ENCODE results near the gene CCRL2. TPM values are rescaled to one million over a fixed set of nuclear protein-coding genes. Genes with fewer than 3 reads are reported as not detected.

CCRL2 gene
- total RNA-seq, 1 donor from 2014 or later, result 23.5 TPM

DNA sequence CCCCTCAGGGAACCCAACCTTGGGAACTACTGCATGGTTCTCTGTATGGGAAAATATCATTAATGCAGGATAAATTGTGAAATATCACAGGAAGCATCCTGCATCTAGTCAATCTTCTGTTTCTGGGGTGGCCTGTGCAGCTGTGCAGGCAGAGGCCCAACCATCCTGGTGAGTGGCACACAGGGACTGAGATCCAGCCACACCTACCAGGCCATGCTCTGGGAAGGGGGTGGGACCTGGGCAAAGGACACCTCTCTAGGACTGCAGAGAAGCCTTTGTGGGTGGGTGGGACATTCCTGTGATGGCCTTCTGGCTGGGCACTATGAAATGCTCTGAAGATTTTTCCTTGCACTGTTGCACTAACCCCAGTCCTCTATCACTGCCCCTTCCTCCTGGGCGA, 26.8 kb downstream of the CCRL2 start:
- Histone ChIP-seq H3K27me3 (ENCODE audit: low read depth) (no peaks in the 10 kb centered on the region), H3K36me3 (no peaks in the 10 kb centered on the region), H3K9me3 (peaks cover 3% of the 10 kb centered on the region), H3K4me3 (no peak overlapping the region), H3K4me1 (no peaks in the 10 kb centered on the region), H3K27ac (no peak overlapping the region)
- ATAC-seq, result no peak
- intact Hi-C loops (cut with DNase I), result no loop called here
- no peak for DNase-seq
- no peak for TF ChIP-seq CTCF (IDR thresholded peaks at IDR 0.05)

GRCh38 chr3:46435081-46435726, 28.1 kb downstream of the CCRL2 start:
- no peak overlapping the region for H3K4me3 ChIP-seq
- ATAC-seq (no peak), DNase-seq (no peak)
- peaks cover 3% of the 10 kb centered on the region for H3K9me3 ChIP-seq
- intact Hi-C loops (cut with DNase I), result no loop called here
- H3K4me1 ChIP-seq, result no peaks in the 10 kb centered on the region
- no peaks in the 10 kb centered on the region for H3K27me3 ChIP-seq (ENCODE audit: low read depth)
- no peak for TF ChIP-seq CTCF (IDR thresholded peaks at IDR 0.05)
- H3K27ac ChIP-seq, result no peak overlapping the region
- no peaks in the 10 kb centered on the region for H3K36me3 ChIP-seq

DNA sequence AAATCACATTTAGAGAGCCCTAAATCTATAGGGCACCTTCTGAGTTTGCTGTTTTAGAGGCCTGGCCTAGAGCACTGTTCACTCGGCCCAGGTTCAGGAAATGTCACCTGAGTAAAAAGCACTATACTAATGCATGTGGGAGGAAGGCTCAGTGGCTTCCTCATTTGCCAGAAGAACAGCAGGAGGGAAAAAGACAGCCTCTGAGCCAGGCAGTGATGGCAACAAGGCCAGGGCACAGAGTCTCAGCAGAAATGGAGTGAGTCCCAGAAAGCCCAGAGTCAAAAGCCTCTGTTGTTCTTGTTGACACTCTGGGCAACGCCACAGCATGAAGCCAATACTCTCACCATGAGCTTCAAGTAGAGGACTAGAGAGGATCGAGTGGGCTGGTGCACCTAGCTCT, 31.8 kb downstream of the CCRL2 start:
- H3K36me3 ChIP-seq, result peaks cover 4% of the 10 kb centered on the region
- H3K9me3 ChIP-seq, result no peaks in the 10 kb centered on the region
- H3K4me1 ChIP-seq, result no peaks in the 10 kb centered on the region
- H3K27me3 ChIP-seq (ENCODE audit: low read depth), result no peaks in the 10 kb centered on the region
- ATAC-seq, result no peak
- no peak for DNase-seq
- no peak overlapping the region for H3K4me3 ChIP-seq
- H3K27ac ChIP-seq, result no peak overlapping the region
- intact Hi-C loops (cut with DNase I), result no loop called here
- no peak for TF ChIP-seq CTCF (IDR thresholded peaks at IDR 0.05)

DNA sequence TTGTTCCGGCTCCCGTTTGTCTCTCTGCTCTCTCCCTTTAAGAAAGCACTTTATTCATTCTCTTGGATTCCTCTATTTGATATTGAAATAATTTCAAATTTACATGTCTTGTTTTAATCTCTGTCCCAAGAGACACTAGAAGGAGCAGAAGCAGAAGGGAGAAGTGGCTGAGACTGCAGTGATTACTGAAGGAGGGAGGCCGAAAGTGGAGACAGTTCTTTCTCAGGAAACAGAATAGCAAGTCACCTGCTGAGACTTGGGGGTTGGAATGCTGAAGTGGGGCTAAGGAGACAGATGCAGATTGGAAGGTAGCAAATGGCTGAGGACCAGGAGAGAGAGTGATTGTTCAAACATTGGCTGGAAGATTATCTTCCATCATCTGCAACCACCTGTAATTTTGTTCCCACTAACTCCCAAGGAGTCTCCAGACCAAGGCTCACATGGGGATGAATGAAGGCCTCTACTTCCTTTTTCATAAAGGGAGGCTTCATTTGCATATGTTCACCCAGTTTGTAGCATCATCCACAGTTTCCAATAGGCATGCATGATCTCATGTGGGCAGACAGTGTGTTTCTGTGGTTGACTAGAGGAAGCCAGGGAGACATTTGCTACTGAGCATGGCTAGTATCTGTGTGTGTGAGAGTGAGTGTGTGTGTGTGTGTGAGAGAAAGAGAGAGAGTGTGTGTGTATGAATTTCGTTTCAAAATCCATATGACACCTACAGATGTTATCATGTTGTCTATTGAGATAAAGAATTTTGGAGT, 33.7 kb downstream of the CCRL2 start:
- no peaks in the 10 kb centered on the region for H3K4me1 ChIP-seq
- peaks cover 4% of the 10 kb centered on the region for H3K36me3 ChIP-seq
- H3K27ac ChIP-seq, result no peak overlapping the region
- no peak for TF ChIP-seq CTCF (IDR thresholded peaks at IDR 0.05)
- intact Hi-C loops (cut with DNase I), result no loop called here
- H3K9me3 ChIP-seq, result no peaks in the 10 kb centered on the region
- no peak for DNase-seq
- H3K27me3 ChIP-seq (ENCODE audit: low read depth), result no peaks in the 10 kb centered on the region
- no peak overlapping the region for H3K4me3 ChIP-seq
- peak; percentile 50 to 68 for ATAC-seq

GRCh38 chr3:46442576-46443530, 35.8 kb downstream of the CCRL2 start:
- Histone ChIP-seq H3K4me3 (no peak overlapping the region), H3K9me3 (no peaks in the 10 kb centered on the region), H3K4me1 (no peaks in the 10 kb centered on the region), H3K36me3 (peaks cover 4% of the 10 kb centered on the region), H3K27ac (no peak overlapping the region), H3K27me3 (ENCODE audit: low read depth) (no peaks in the 10 kb centered on the region)
- ATAC-seq (peak; percentile 53 to 75), DNase-seq (no peak)
- TF ChIP-seq CTCF (IDR thresholded peaks at IDR 0.05), result peak; percentile 64
- intact Hi-C loops (cut with DNase I), result no loop called here

Data from lower lobe of right lung (tissue), 2 donors.